Stimulated activated memory B cell treated with anti-CD40 and anti-IgM and Interleukin-4, amounts not matched to agents 10 μg/mL and 1 μg/mL and 100 μg/mL, for 72 hours (primary cell): Measurements from ENCODE around the gene KLK11.
"Not testable (repeated sequence)": the region's sequence is repeated elsewhere in the genome, so short reads cannot be mapped to it uniquely, and the experiment has no call there.

Experiments used
- ATAC-seq: fragments of 150-1000 bp; cut with Tn5 transposase; 2 replicates; pipeline ENCODE4 v1.10.0; 2021
- H3K27ac Mint-ChIP-seq: one replicate; pipeline ENCODE4 v1.8.0; 2022; ENCODE audit warnings: mild to moderate bottlenecking, mixed read lengths
- H3K27me3 Mint-ChIP-seq: one replicate; pipeline ENCODE4 v1.8.0; 2022; ENCODE audit warnings: mixed read lengths
- H3K36me3 Mint-ChIP-seq: one replicate; pipeline ENCODE4 v1.8.0; 2022; ENCODE audit warnings: mixed read lengths
- H3K4me1 Mint-ChIP-seq: one replicate; pipeline ENCODE4 v1.8.0; 2022; ENCODE audit warnings: mixed read lengths
- H3K4me3 Mint-ChIP-seq: one replicate; pipeline ENCODE4 v1.8.0; 2022; ENCODE audit warnings: mild to moderate bottlenecking, moderate library complexity, mixed read lengths
- H3K9me3 Mint-ChIP-seq: one replicate; pipeline ENCODE4 v1.8.0; 2022; ENCODE audit warnings: mixed read lengths

KLK11 gene

GRCh38 chr19:51002089-51002532, 24.3 kb downstream of the KLK11 start:
- H3K27me3 Mint-ChIP-seq: peaks cover 65% of the 10 kb centered on the region
- no peaks in the 10 kb centered on the region for H3K4me1 Mint-ChIP-seq
- H3K36me3 Mint-ChIP-seq: no peaks in the 10 kb centered on the region
- no peak for ATAC-seq
- no peak overlapping the region for H3K4me3 Mint-ChIP-seq
- H3K27ac Mint-ChIP-seq: no peak overlapping the region
- H3K9me3 Mint-ChIP-seq: peaks cover 3% of the 10 kb centered on the region

- H3K9me3 Mint-ChIP-seq: peaks cover 3% of the 10 kb centered on the region
- no peaks in the 10 kb centered on the region for H3K36me3 Mint-ChIP-seq
- no peaks in the 10 kb centered on the region for H3K4me1 Mint-ChIP-seq
- H3K4me3 Mint-ChIP-seq: no peak within 1 kb of the TSS
- H3K27me3 Mint-ChIP-seq: peaks cover 65% of the 10 kb centered on the region
- ATAC-seq: no peak
- no peak within 1 kb of the TSS for H3K27ac Mint-ChIP-seq
These were observed 24.9 kb downstream of the KLK11 start, which contains the start of gene KLK8 for GRCh38 chr19:51001515-51001914. TSS of gene KLK8 (minus strand) at chr19:51001604. CDS start at chr19:51001167, 437 bp downstream.

- H3K9me3 Mint-ChIP-seq: peaks cover 3% of the 10 kb centered on the region
- H3K36me3 Mint-ChIP-seq: no peaks in the 10 kb centered on the region
- H3K4me3 Mint-ChIP-seq: no peak overlapping the region
- peaks cover 65% of the 10 kb centered on the region for H3K27me3 Mint-ChIP-seq
- H3K4me1 Mint-ChIP-seq: no peaks in the 10 kb centered on the region
- no peak for ATAC-seq
- no peak overlapping the region for H3K27ac Mint-ChIP-seq
These were observed 25.4 kb downstream of the KLK11 start for GRCh38 chr19:51000981-51001380.

- Mint-ChIP-seq H3K27ac (no peak overlapping the region), H3K4me3 (no peak overlapping the region), H3K9me3 (peaks cover 3% of the 10 kb centered on the region), H3K36me3 (no peaks in the 10 kb centered on the region), H3K4me1 (no peaks in the 10 kb centered on the region), H3K27me3 (peaks cover 65% of the 10 kb centered on the region)
- ATAC-seq: no peak
These were observed 26.0 kb downstream of the KLK11 start for GRCh38 chr19:51000426-51000825.

GRCh38 chr19:50998686-50999085, 27.7 kb downstream of the KLK11 start:
- peaks cover 3% of the 10 kb centered on the region for H3K9me3 Mint-ChIP-seq
- H3K4me3 Mint-ChIP-seq: no peak overlapping the region
- no peak overlapping the region for H3K27ac Mint-ChIP-seq
- H3K4me1 Mint-ChIP-seq: no peaks in the 10 kb centered on the region
- ATAC-seq: no peak
- H3K27me3 Mint-ChIP-seq: peaks cover 61% of the 10 kb centered on the region
- H3K36me3 Mint-ChIP-seq: no peaks in the 10 kb centered on the region

GRCh38 chr19:50998061-50998460, 28.4 kb downstream of the KLK11 start:
- H3K27me3 Mint-ChIP-seq: peaks cover 54% of the 10 kb centered on the region
- ATAC-seq: no peak
- H3K4me3 Mint-ChIP-seq: no peak overlapping the region
- H3K9me3 Mint-ChIP-seq: peaks cover 2% of the 10 kb centered on the region
- no peaks in the 10 kb centered on the region for H3K36me3 Mint-ChIP-seq
- H3K27ac Mint-ChIP-seq: no peak overlapping the region
- H3K4me1 Mint-ChIP-seq: no peaks in the 10 kb centered on the region

- no peaks in the 10 kb centered on the region for H3K36me3 Mint-ChIP-seq
- no peak for ATAC-seq
- no peak overlapping the region for H3K4me3 Mint-ChIP-seq
- H3K27ac Mint-ChIP-seq: no peak overlapping the region
- H3K9me3 Mint-ChIP-seq: peaks cover 8% of the 10 kb centered on the region
- peaks cover 42% of the 10 kb centered on the region for H3K27me3 Mint-ChIP-seq
- H3K4me1 Mint-ChIP-seq: no peaks in the 10 kb centered on the region
These were observed 32.3 kb downstream of the KLK11 start for GRCh38 chr19:50994129-50994528.

- H3K9me3 Mint-ChIP-seq: peaks cover 8% of the 10 kb centered on the region
- H3K36me3 Mint-ChIP-seq: no peaks in the 10 kb centered on the region
- H3K27ac Mint-ChIP-seq: no peak overlapping the region
- no peaks in the 10 kb centered on the region for H3K4me1 Mint-ChIP-seq
- no peak for ATAC-seq
- no peak overlapping the region for H3K4me3 Mint-ChIP-seq
- peaks cover 41% of the 10 kb centered on the region for H3K27me3 Mint-ChIP-seq
These were observed 33.8 kb downstream of the KLK11 start for GRCh38 chr19:50992666-50993035.

- peaks cover 59% of the 10 kb centered on the region for H3K27me3 Mint-ChIP-seq
- not testable (repeated sequence) for H3K9me3 Mint-ChIP-seq, ATAC-seq, H3K4me3 Mint-ChIP-seq, H3K4me1 Mint-ChIP-seq, H3K27ac Mint-ChIP-seq, H3K36me3 Mint-ChIP-seq
These were observed 42.0 kb downstream of the KLK11 start for GRCh38 chr19:50984416-50984815.

GRCh38 chr19:50983625-50984292, 42.7 kb downstream of the KLK11 start, which contains the start of gene KLK7:
TSS of gene KLK7 (minus strand) at chr19:50983917. CDS start at chr19:50982399, 1,518 bp downstream.
- H3K36me3 Mint-ChIP-seq: no peaks in the 10 kb centered on the region

GRCh38 chr19:50982186-50982585, 44.2 kb downstream of the KLK11 start:
- Mint-ChIP-seq H3K4me1 (no peaks in the 10 kb centered on the region), H3K27ac (no peak overlapping the region), H3K9me3 (peaks cover 6% of the 10 kb centered on the region), H3K4me3 (no peak overlapping the region), H3K36me3 (no peaks in the 10 kb centered on the region), H3K27me3 (peaks cover 63% of the 10 kb centered on the region)
- ATAC-seq: no peak

More at GRCh38 chr19:50983625-50984292, 42.7 kb downstream of the KLK11 start, which contains the start of gene KLK7:
- Mint-ChIP-seq H3K27me3 (peaks cover 59% of the 10 kb centered on the region), H3K9me3 (peaks cover 6% of the 10 kb centered on the region), H3K27ac (no peak within 1 kb of the TSS), H3K4me3 (no peak within 1 kb of the TSS), H3K4me1 (no peaks in the 10 kb centered on the region)
- ATAC-seq: no peak

- Mint-ChIP-seq H3K4me1 (no peaks in the 10 kb centered on the region), H3K27ac (no peak overlapping the region), H3K27me3 (peaks cover 63% of the 10 kb centered on the region), H3K9me3 (peaks cover 6% of the 10 kb centered on the region), H3K36me3 (no peaks in the 10 kb centered on the region), H3K4me3 (no peak overlapping the region)
- ATAC-seq: no peak
These were observed 44.7 kb downstream of the KLK11 start for GRCh38 chr19:50981587-50982146.

GRCh38 chr19:50980208-50980607, 46.2 kb downstream of the KLK11 start:
- peaks cover 6% of the 10 kb centered on the region for H3K9me3 Mint-ChIP-seq
- ATAC-seq: no peak
- peaks cover 73% of the 10 kb centered on the region for H3K27me3 Mint-ChIP-seq
- H3K36me3 Mint-ChIP-seq: no peaks in the 10 kb centered on the region
- H3K27ac Mint-ChIP-seq: no peak overlapping the region
- H3K4me3 Mint-ChIP-seq: no peak overlapping the region
- no peaks in the 10 kb centered on the region for H3K4me1 Mint-ChIP-seq

GRCh38 chr19:50979758-50980157, 46.7 kb downstream of the KLK11 start:
- Mint-ChIP-seq H3K4me3 (no peak overlapping the region), H3K36me3 (no peaks in the 10 kb centered on the region), H3K27ac (no peak overlapping the region), H3K9me3 (peaks cover 6% of the 10 kb centered on the region), H3K4me1 (no peaks in the 10 kb centered on the region), H3K27me3 (peaks cover 73% of the 10 kb centered on the region)
- no peak for ATAC-seq

- Mint-ChIP-seq H3K4me3 (no peak overlapping the region), H3K9me3 (peaks cover 6% of the 10 kb centered on the region), H3K27me3 (peaks cover 65% of the 10 kb centered on the region), H3K27ac (no peak overlapping the region), H3K36me3 (no peaks in the 10 kb centered on the region), H3K4me1 (no peaks in the 10 kb centered on the region)
- ATAC-seq: no peak
These were observed 47.5 kb downstream of the KLK11 start for GRCh38 chr19:50978772-50979390.

- Mint-ChIP-seq H3K36me3 (no peaks in the 10 kb centered on the region), H3K4me1 (no peaks in the 10 kb centered on the region), H3K27me3 (peaks cover 68% of the 10 kb centered on the region), H3K9me3 (peaks cover 6% of the 10 kb centered on the region), H3K27ac (no peak overlapping the region), H3K4me3 (no peak overlapping the region)
- no peak for ATAC-seq
These were observed 48.8 kb downstream of the KLK11 start for GRCh38 chr19:50977626-50978025.
